ENCODE results near the gene COPZ2.

DNA sequence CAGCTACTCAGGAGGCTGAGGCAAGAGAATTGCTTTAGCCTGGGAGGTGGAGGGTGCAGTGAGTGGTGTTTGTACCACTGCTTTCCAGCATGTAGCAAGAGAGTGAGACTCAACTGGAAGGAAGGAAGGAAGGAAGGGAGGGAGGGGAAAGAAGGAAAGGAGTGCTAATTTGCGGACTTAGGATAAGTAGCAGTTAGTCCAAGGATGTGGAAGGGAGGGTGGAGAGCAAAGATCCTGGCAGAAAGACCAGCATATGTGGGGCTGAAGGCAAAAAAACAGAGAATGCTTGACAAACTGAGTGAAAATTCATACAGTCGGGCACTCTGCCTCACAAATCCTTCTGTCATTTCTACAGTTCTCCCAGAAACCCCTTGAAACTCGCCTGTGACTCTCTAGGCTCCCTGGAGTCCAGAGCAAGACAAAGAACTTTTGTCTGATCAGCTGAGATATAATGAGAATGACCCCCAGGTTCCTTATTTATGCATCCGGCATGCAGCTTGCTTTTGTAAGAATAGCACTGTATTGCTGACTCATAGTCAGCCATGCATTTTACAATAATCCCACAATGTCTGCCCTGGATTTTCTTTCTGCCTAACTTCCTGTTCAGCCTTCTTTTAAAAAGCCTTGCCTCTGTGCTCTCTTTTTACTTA, 35.2 kb downstream of the COPZ2 start:
- TF ChIP-seq CTCF (IDR thresholded peaks at IDR 0.05; ENCODE audit: insufficient read depth, low read length, poor library complexity, severe bottlenecking), result no peak
- TF ChIP-seq EZH2phosphoT487 (conservative IDR thresholded peaks at IDR 0.05; ENCODE audit: low read length), result no peak
